ENCODE results near the gene C1R. TPM values are rescaled to one million over a fixed set of nuclear protein-coding genes. Genes with fewer than 3 reads are reported as not detected.

C1R gene
- total RNA-seq, 1 experiment from 2014 or later, result 1.3 TPM

- H3K27ac ChIP-seq (ENCODE audit: low read length), result no peak overlapping the region
- DNase-seq (ENCODE audit: low read depth, low spot score) (no peak), ATAC-seq (no peak)
- H3K4me3 ChIP-seq (ENCODE audit: low read depth in 2 of 2, low read length in 2 of 2), result no peak overlapping the region
- no peaks in the 10 kb centered on the region for H3K4me1 ChIP-seq (ENCODE audit: control insufficient read depth, insufficient read depth, low read length)
- in situ Hi-C loops (cut with HindIII; ENCODE audit: low pct_unique_long_range_greater_than_20kb, low sequenced_read_pairs), result no loop called here
- no TSS peak for BruUV-seq (replicated peaks)
- no peaks in the 10 kb centered on the region for H3K27me3 ChIP-seq (ENCODE audit: control insufficient read depth, insufficient read depth, low read length)
- intact Hi-C loops (cut with micrococcal nuclease; ENCODE audit: unreplicated experiment), result no loop called here
- CTCF ChIA-PET, result no interaction called here
- POLR2A ChIA-PET, result no interaction called here
- no peaks in the 10 kb centered on the region for H3K9me3 ChIP-seq (ENCODE audit: control insufficient read depth, insufficient read depth, low read depth, low read length)
- TF ChIP-seq SIN3A (IDR thresholded peaks at IDR 0.05; ENCODE audit: borderline replicate concordance, insufficient read depth, low read depth, low read length) (no peak), TCF7L2 (IDR thresholded peaks at IDR 0.05; ENCODE audit: low read depth, low read length) (no peak), POLR2AphosphoS5 (IDR thresholded peaks at IDR 0.05; ENCODE audit: low read depth, low read length) (no peak)
- no peaks in the 10 kb centered on the region for H3K36me3 ChIP-seq (ENCODE audit: control insufficient read depth, insufficient read depth, low read length)
Observed at GRCh38 chr12:7083125-7083524, 9.1 kb downstream of the C1R start.

- ATAC-seq (no peak), DNase-seq (ENCODE audit: low read depth, low spot score) (no peak)
- Histone ChIP-seq H3K36me3 (ENCODE audit: control insufficient read depth, insufficient read depth, low read length) (no peaks in the 10 kb centered on the region), H3K27ac (ENCODE audit: low read length) (no peak overlapping the region), H3K27me3 (ENCODE audit: control insufficient read depth, insufficient read depth, low read length) (no peaks in the 10 kb centered on the region), H3K9me3 (ENCODE audit: control insufficient read depth, insufficient read depth, low read depth, low read length) (no peaks in the 10 kb centered on the region), H3K4me1 (ENCODE audit: control insufficient read depth, insufficient read depth, low read length) (no peaks in the 10 kb centered on the region), H3K4me3 (ENCODE audit: low read depth in 2 of 2, low read length in 2 of 2) (no peak overlapping the region)
- in situ Hi-C loops (cut with HindIII; ENCODE audit: low pct_unique_long_range_greater_than_20kb, low sequenced_read_pairs) (no loop called here), intact Hi-C loops (cut with micrococcal nuclease; ENCODE audit: unreplicated experiment) (no loop called here)
- ChIA-PET POLR2A (no interaction called here), CTCF (no interaction called here)
- no peak for TF ChIP-seq CTCF (IDR thresholded peaks at IDR 0.05)
- TF ChIP-seq TCF7L2 (IDR thresholded peaks at IDR 0.05; ENCODE audit: low read depth, low read length), result no peak
- TF ChIP-seq POLR2AphosphoS5 (IDR thresholded peaks at IDR 0.05; ENCODE audit: low read depth, low read length), result no peak
- no peak for TF ChIP-seq REST (IDR thresholded peaks at IDR 0.05; ENCODE audit: insufficient read depth in 1 of 2, low read depth in 2 of 2, low read length in 1 of 2)
- TF ChIP-seq SIN3A (IDR thresholded peaks at IDR 0.05; ENCODE audit: borderline replicate concordance, insufficient read depth, low read depth, low read length), result no peak
- BruUV-seq (replicated peaks), result no TSS peak
Observed at GRCh38 chr12:7081037-7081436, 11.2 kb downstream of the C1R start.

- ATAC-seq (no peak), DNase-seq (ENCODE audit: low read depth, low spot score) (no peak)
- Histone ChIP-seq H3K4me3 (ENCODE audit: low read depth in 2 of 2, low read length in 2 of 2) (no peak overlapping the region), H3K36me3 (ENCODE audit: control insufficient read depth, insufficient read depth, low read length) (no peaks in the 10 kb centered on the region), H3K9me3 (ENCODE audit: control insufficient read depth, insufficient read depth, low read depth, low read length) (no peaks in the 10 kb centered on the region), H3K27me3 (ENCODE audit: control insufficient read depth, insufficient read depth, low read length) (no peaks in the 10 kb centered on the region), H3K4me1 (ENCODE audit: control insufficient read depth, insufficient read depth, low read length) (no peaks in the 10 kb centered on the region), H3K27ac (ENCODE audit: low read length) (no peak overlapping the region)
- intact Hi-C loops (cut with micrococcal nuclease; ENCODE audit: unreplicated experiment), result no loop called here
- ChIA-PET CTCF (interaction anchor here (0.6 kb wide), 1 partner anchor 1056 kb away, joined by 4 read pairs; no protein-coding TSS in a partner anchor), POLR2A (no interaction called here)
- TF ChIP-seq REST (IDR thresholded peaks at IDR 0.05; ENCODE audit: insufficient read depth in 1 of 2, low read depth in 2 of 2, low read length in 1 of 2) (no peak), TCF7L2 (IDR thresholded peaks at IDR 0.05; ENCODE audit: low read depth, low read length) (no peak), POLR2AphosphoS5 (IDR thresholded peaks at IDR 0.05; ENCODE audit: low read depth, low read length) (no peak), SIN3A (IDR thresholded peaks at IDR 0.05; ENCODE audit: borderline replicate concordance, insufficient read depth, low read depth, low read length) (no peak), CTCF (IDR thresholded peaks at IDR 0.05) (no peak)
- BruUV-seq (replicated peaks), result no TSS peak
- in situ Hi-C loops (cut with HindIII; ENCODE audit: low pct_unique_long_range_greater_than_20kb, low sequenced_read_pairs), result no loop called here
Observed at GRCh38 chr12:7079826-7080125, 12.5 kb downstream of the C1R start.

Data from Panc1 (cell line).